LNCAP (cell line): ENCODE measurements around the gene HOMER1.

ENCODE experiments used
- CTCF ChIP-seq: fragments of 450-650 bp; IDR thresholded peaks from 2 replicates; pipeline ENCODE4 v1.5.1; 2017; ENCODE audit warnings: mild to moderate bottlenecking

HOMER1 gene

DNA sequence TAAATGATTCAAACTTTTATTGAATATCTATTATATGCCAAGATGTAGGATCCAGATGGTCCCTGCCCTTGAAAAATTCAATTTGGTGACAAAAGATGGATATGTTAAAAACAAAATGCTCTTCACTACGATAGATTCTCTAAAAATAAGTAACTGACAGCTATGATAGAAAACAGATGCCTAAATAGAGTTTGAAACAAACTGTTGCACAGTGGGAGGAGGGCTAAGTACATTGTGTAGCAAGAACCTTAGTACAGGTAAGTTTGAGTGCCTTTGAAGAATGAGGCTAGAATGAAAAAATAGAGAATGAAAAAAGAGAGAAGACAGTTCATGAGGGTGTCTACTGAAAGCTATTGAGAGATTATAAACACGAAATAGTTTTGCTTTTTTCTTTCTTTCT, 54.3 kb downstream of the HOMER1 start:
- TF ChIP-seq CTCF: no peak

DNA sequence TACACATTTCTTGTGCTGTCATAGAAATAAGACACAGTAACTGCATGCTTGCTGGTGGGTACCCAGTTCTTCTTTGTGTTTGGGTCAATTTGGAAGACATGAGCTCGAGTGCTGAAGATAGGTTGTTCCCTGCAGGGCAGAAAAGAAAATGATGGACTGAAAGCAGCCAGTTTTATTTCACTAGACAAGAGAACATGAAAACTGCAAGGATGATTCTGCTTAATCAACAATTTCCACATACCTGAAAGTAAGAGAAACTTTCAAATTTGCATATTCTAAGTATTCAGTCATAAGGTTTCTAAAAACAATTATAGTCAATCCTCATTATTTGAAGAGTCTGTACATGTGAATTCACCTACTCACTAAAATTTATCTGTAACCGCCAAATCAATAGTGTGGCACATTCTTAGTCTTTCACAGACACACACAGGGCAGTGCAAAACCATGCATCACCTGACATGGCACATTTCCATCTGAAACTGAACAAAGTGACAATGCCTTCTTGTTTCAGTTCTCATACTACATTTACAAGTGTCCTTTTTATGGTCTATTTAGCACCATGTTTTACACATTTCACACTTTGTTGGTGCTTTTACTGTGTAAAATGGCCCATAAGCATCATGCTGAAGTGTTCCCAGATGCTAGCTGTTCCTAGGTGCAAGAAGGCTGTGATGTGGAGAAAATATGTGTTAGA, 56.9 kb downstream of the HOMER1 start:
- TF ChIP-seq CTCF: no peak

DNA sequence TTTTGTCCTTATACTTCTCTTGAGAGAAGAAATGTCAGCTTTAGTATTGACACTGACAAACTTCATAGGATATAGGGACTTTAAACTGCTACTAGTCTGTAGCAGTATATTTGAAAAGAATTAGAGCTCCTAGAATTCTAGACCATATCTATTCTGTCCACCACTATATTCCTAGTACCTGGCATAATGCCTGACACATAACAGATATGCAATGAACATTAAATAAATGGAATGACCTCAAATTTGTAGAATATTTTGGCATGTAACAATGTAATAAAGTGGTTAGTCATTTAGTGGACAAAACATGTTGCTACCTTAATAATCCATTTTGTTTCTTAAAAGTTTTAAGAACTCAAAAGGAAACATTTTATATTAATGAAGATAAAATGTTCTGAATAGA, 57.5 kb downstream of the HOMER1 start:
- TF ChIP-seq CTCF: no peak

DNA sequence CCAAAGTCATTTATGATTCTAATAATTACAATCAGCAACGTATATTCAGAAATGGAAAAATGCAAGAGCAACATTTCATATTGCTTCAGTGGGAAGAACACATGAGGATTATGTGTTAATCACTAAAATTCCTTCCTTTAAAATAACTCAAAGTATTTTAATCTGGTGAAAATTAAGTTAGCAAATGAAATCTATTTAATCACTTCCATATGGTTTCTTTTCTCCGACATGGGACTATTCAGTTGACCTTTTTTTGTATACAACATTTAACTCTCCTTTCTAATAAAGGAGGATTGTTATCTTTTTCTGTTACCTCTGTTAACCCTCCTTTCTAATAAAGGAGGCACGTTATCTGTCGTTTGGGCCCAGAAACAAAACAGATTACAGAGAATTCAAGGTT, 59.9 kb downstream of the HOMER1 start:
- TF ChIP-seq CTCF: no peak

DNA sequence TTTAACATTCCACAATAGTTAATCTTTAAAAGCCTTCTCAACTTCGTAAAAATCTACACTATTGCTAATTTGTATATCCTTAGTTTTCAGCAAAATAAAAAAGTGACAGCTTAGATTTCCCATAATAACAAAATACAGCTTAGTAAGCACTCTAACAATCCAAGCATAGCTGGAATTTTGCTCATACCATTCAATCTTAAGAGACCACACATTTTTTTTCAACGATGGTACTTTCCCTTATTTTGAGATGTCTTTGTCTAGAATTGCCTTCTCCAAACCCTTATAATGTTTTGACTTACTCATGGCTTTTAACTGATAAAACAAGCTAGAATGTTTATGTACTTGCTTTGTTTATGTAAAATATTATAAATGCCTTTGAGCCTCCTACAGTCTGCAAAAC, 65.6 kb downstream of the HOMER1 start:
- no peak for TF ChIP-seq CTCF

GRCh38 chr5:79436821-79437220, 77.1 kb downstream of the HOMER1 start:
- TF ChIP-seq CTCF: no peak

GRCh38 chr5:79436224-79436623, 77.7 kb downstream of the HOMER1 start:
- no peak for TF ChIP-seq CTCF

DNA sequence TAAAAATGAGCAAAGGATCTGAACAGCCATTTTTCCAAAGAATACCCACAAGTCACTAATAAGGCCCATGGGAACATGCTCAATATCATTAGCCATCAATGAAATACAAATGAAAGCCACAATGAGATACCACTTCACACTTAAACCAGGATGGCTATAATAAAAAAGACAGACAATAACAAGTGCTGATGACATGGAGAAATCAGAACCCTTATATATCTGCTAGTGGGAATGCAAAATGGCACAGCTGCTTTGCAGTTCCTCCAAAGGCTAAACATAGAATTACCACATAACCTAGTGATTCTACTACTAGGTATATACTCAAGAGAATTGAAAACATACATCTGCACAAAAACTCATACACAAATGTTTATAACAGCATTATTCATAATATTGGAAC, 83.7 kb downstream of the HOMER1 start:
- no peak for TF ChIP-seq CTCF
